GM18502 (cell line): ENCODE results near the gene PIKFYVE.
A peak's percentile ranks its signal among the peaks of the same experiment; 100 is the strongest.
"Not testable (repeated sequence)": the region's sequence is repeated elsewhere in the genome, so short reads cannot be mapped to it uniquely, and the experiment has no call there.

Experiments used
- ATAC-seq: cut with Tn5 transposase; IDR thresholded peaks from one replicate; pipeline ENCODE4 v1.9.1; 2021; ENCODE audit warnings: mild to moderate bottlenecking; ENCODE audit not compliant: unreplicated experiment, poor library complexity

Gene PIKFYVE

DNA sequence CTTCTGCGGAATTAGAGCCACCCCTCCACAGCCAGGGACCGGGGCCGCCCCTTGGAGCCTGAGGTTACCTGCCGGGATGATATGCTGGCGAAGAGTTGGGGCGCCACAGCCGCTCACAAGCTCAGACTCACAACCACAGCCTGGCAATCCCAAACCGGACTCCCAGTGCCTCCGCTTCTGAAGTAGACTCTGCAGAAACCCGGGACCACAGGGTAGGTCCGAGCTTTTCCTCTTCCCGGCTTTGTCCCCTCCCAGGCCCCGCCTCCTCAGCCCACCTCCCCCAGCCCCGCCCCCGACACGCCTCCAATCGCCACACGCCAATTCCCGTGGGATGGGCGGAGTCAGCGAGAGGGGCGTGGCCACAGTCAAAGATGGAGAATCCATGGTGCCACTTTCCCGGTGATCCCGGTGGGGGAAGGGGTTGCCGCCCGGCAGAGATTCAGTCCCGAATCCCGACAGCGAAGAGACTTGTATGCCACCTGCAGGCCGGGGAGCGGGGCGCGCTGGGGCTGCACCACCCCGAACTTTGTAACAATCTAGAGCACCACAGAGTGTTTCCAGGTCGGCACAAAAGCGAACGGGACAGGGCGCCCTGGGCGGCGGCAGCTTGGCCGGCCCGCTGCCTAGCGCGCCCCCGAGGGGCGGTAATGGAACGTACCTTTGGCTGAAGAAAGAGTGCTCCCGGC is 11.0 kb upstream of the PIKFYVE start, which contains the start of gene IDH1:
TSS of gene IDH1 (minus strand) at position 201 of the 686 bp plus-strand sequence. CDS start 3,520 bp downstream, outside the sequence.
- ATAC-seq, result peak; percentile 79

GRCh38 chr2:208255557-208256106 is 10.4 kb upstream of the PIKFYVE start:
- ATAC-seq, result peak; percentile 27

DNA sequence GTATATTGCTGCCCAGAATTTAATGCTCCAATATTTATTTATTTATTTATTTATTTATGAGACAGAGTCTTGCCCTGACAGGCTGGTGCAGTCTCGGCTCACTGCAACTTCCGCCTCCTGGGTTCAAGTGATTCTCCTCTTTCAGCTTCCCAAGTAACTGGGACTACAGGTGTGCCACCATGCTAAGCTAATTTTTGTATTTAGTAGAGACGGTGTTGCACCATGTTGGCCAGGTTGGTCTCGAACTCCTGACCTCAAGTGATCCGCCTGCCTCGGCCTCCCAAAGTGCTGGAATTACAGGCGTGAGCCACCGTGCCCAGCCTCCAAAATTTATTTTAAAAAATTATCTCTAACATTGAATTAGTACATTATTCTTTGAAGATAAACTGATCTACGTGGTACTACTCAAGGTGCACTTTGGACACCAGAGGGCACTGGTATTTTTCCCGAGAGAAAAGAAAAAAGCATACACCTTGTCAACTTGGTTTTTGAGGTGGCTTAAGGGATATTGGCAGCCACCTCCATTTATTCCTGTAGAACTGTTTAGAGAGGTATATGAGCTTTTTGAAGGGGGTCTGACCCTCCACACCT is 9.8 kb upstream of the PIKFYVE start:
- ATAC-seq, result no peak

DNA sequence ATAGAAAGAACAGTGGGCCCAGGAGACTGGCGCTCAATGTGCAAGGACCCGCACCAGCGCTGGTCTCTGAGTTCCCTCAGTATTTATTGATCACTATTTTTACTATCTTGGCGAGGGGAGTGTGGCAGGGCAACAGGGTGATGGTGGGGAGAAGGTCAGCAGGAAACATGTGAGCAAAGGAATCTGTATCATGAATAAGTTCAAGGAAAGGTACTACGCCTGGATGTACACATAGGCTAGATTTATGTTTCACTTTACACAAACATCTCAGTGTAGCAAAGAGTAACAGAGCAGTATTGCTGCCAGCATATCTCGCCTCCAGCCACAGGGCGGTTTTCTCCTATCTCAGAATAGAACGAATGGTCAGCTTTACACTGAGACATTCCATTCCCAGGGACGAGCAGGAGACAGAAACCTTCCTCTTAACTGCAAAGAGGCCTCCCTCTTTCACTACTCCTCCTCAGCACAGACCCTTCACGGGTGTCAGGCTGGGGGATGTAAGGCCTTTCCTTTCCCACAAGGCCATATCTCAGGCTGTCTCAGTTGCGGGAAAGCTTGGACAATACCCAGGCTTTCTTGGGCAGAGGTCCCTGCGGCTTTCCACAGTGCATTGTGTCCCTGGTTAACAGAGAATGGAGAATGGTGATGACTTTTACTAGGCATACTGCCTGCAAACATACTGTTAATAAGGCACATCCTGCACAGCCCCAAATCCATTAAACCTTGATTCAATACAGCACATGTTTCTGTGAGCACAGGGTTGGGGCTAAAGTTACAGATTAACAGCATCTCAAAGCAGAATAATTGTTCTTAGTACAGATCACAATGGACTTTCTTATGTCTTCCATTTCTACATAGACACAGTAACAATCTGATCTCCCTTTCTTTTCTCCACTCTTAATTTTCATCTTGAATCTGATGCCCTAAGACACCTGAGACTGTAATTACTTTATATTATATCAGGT is 8.9 kb upstream of the PIKFYVE start:
- ATAC-seq, result not testable (repeated sequence)

DNA sequence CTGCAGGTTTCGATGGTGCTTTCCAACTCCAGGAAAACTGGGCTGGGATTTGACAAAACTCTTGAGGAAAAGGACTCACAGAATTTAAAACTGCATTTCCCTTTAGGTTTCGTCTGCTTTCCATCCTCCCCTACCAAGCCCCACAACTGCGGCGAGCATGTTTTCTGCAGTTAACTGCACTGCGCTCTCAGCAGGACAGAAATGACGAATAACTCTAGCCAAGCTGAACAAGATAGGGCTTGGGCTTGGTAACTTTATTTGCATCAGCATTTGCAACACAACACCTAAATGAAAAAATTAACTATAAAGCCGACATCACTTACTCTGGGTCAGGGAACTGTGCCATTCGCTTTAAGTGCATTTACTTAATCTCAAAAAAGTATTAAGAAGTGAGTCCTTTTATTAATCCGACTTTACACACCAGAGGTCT is 669 bp upstream of the PIKFYVE start:
- peak; percentile 57 for ATAC-seq

GRCh38 chr2:208266553-208266893 is 468 bp downstream of the PIKFYVE start:
- ATAC-seq, result peak; percentile 9

GRCh38 chr2:208266936-208267335 is 881 bp downstream of the PIKFYVE start:
- ATAC-seq, result no peak

DNA sequence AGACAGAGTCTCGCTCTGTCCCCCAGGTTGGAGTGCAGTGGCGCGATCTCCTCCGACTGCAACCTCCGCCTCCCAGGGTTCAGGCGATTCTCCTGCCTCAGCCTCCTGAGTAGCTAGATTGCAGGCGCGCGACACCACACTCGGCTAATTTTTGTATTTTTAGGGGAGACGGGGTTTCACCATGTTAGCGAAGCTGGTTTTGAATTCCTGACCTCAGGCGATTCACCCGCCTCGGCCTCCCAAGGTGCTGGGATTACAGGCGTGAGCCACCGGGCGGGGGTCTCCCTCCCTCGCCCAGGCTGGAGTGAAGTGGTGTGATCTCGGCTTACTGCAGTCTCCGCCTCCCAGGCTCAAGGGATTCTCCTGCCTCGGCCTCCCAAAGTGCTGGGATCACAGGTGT is 1.5 kb downstream of the PIKFYVE start:
- not testable (repeated sequence) for ATAC-seq

GRCh38 chr2:208268156-208268952 is 2.3 kb downstream of the PIKFYVE start:
- ATAC-seq, result no peak

DNA sequence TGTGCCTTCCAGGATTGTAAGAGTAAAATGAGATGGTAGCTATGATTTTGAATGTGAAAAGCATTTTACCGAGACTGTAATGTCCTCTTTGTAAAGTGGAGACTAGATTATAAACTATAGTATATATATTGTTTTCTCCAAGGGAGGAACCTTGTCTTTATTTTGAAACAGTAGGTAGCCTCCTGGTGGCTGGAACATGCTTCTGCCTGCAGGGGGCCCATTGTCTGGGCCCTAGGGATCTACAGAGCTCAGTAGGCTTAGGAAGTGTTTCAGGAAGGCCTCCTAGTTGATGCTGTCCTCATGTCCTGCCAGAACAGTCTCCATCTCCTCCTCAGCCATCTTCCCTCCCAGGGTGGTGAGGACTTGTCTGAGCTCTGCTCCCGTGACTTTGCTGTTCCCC is 3.0 kb downstream of the PIKFYVE start:
- no peak for ATAC-seq

DNA sequence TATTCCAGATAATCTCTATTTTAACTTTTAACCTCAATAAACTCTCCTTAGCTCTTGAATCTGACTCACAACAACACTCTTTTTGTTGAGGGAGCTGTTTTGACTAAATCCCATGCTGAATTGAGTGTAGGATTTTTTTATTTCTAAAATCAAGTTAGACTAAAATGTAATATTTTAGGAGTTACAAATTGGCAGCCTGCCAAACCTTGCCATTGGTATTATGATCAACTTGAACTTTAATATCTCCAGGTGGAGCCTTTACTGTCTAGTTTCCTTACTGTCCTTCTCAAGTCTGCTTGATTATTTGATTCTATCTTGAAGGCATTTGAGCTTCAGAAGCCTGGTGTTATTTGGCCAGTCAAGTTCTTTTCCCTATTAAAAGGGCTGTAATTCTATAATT is 8.7 kb downstream of the PIKFYVE start:
- ATAC-seq, result no peak

DNA sequence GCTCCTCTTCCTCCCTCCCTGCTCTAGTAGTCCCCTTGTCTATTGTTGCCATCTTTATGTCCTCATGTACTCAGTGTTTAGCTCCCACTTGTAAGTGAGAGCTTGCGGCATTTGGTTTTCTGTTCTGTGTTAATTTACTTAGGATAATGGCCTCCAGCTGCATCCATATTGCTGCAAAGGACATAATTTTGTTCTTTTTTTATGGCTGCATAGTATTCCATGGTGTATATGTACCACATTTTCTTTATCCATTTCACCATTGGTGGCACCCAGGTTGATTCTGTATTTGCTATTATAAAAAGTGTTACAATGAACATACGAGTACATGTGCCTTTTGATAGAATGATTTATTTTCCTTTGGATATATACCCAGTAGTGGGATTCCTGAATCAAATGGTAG is 12.5 kb downstream of the PIKFYVE start:
- no peak for ATAC-seq

GRCh38 chr2:208279236-208279635 is 13.2 kb downstream of the PIKFYVE start:
- ATAC-seq, result no peak

DNA sequence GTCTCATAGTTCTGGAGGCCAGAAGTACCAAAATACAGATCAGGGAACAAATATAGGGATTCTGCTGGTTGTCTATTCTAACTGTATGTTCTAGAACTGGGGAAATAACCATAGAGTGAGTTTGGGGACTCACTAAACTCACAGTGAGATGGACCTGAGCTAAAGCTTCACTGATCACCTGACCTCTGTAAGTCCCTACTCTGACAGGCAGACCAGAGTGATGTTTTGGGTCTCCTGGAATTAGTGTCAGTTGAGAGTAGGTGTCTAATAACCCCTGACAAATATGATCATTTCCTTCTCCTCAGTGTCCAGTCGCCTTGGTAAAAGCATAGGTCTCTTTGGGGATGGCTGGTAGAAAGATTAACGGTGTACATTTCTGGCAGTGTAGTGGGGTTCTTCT is 14.2 kb downstream of the PIKFYVE start:
- no peak for ATAC-seq

DNA sequence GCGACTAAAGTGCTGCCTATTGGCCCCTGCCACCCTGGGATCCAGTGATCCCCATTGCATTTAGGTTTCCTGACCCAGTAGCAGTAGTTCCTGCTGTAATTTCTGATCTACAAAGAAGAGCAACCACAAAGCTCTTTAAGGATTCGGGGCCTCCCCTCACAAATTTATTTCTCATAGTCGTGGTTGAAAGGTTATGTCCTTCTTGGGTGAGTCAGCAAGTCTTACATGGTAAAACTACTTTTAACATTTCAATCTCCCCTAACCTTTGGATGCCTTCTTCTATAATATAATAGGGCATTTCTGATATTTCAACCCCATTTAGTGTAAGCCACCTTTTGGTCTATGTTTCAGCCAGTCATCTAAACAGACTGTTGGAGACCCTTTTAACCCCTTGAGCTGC is 14.9 kb downstream of the PIKFYVE start:
- ATAC-seq, result no peak

DNA sequence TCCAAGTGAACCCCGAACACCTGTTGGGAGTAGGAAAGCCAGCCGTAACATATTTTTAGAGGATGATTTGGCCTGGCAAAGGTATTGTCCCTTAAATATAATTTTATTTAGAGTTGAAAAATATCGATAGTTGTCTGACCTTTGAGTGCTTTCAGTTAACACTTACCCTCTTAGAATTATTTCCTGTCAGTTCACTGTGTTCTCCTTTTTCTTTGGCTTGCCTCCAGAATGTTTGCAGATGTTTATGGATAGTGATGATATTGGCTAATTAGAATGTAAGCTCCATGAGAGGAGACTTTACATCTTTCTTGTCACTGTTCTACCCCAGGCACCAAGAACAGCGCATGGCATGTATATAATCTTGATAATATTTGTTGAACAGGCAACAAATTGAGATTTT is 19.8 kb downstream of the PIKFYVE start:
- no peak for ATAC-seq

GRCh38 chr2:208294482-208295024 is 28.5 kb downstream of the PIKFYVE start:
- peak; percentile 78 for ATAC-seq

DNA sequence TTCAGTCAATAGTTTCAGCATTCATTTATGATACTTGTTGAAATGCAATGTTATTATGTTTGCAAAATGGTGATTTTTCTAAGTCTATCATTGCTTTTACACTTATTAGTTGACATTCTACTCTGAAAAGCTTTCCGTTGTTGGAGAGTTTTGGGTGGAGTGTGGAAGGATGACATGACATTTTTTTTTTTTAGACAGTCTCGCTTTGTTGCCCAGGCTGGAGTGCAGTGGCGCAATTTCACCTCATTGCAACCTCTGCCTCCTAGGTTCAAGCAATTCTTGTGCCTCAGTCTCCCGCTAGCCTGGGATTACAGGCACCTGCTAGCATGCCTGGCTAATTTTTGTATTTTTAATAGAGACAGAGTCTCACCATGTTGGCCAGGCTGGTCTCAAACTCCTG is 29.8 kb downstream of the PIKFYVE start:
- ATAC-seq, result no peak

GRCh38 chr2:208296610-208297009 is 30.6 kb downstream of the PIKFYVE start:
- ATAC-seq, result no peak

DNA sequence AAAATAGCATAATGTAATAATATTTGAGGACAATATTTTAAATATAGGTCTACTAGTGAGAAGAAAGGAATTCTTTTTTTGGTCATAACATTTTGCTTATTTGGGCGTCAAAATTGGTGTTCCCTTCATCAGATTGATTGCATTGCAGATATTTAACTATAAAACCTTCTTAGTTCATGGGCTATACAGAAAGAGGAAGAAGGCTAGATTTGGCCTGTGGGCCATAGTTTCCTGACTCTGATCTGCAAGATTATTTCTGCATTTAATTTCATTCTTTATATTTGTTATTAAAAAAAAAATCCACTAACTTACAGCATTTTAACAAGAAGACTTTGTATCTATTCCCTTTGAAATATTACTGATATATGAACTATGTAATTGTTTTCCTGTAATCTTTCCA is 31.9 kb downstream of the PIKFYVE start:
- no peak for ATAC-seq
